Nephron (organoid): ENCODE results near the gene GFI1B.
"Not testable (repeated sequence)": the region's sequence is repeated elsewhere in the genome, so short reads cannot be mapped to it uniquely, and the experiment has no call there.

ENCODE experiments used
- H3K27ac Mint-ChIP-seq, 3 experiments: 2 replicates each; pipeline ENCODE4 v1.8.0; 2020; ENCODE audit warnings: mixed read lengths in 3 of 3, mild to moderate bottlenecking in 2 of 3, moderate library complexity in 1 of 3
- H3K27me3 Mint-ChIP-seq: 2 replicates; pipeline ENCODE4 v1.8.0; 2021; ENCODE audit warnings: low read depth, mild to moderate bottlenecking, moderate library complexity, mixed read lengths
- H3K36me3 Mint-ChIP-seq: 2 replicates; pipeline ENCODE4 v1.8.0; 2020; ENCODE audit warnings: low read depth, mixed read lengths
- H3K4me1 Mint-ChIP-seq: 2 replicates; pipeline ENCODE4 v1.8.0; 2020; ENCODE audit warnings: mixed read lengths
- H3K4me3 Mint-ChIP-seq, 3 experiments: 2 replicates each; pipeline ENCODE4 v1.8.0; 2020; ENCODE audit warnings: mild to moderate bottlenecking in 3 of 3, mixed read lengths in 3 of 3, moderate library complexity in 2 of 3
- H3K9me3 Mint-ChIP-seq: 2 replicates; pipeline ENCODE4 v1.8.0; 2020; ENCODE audit warnings: mixed read lengths
- TF ChIP-seq, protein P1 (sequence below), 3 experiments: fragments of 200-600 bp; sonication (generic); IDR thresholded peaks; one replicate each; pipeline ENCODE4 v1.5.0; 2021; ENCODE audit warnings: antibody characterized with exemption in 3 of 3; ENCODE audit not compliant: unreplicated experiment in 3 of 3

Gene GFI1B

GRCh38 chr9:133037775-133038515, 59.5 kb downstream of the GFI1B start:
- TF ChIP-seq, protein P1, sequence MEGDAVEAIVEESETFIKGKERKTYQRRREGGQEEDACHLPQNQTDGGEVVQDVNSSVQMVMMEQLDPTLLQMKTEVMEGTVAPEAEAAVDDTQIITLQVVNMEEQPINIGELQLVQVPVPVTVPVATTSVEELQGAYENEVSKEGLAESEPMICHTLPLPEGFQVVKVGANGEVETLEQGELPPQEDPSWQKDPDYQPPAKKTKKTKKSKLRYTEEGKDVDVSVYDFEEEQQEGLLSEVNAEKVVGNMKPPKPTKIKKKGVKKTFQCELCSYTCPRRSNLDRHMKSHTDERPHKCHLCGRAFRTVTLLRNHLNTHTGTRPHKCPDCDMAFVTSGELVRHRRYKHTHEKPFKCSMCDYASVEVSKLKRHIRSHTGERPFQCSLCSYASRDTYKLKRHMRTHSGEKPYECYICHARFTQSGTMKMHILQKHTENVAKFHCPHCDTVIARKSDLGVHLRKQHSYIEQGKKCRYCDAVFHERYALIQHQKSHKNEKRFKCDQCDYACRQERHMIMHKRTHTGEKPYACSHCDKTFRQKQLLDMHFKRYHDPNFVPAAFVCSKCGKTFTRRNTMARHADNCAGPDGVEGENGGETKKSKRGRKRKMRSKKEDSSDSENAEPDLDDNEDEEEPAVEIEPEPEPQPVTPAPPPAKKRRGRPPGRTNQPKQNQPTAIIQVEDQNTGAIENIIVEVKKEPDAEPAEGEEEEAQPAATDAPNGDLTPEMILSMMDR (IDR thresholded peaks at IDR 0.05; ENCODE audit: unreplicated experiment in 3 of 3) = no peak
- no peak overlapping the region for H3K4me3 Mint-ChIP-seq
- peaks cover 1% of the 10 kb centered on the region for H3K4me1 Mint-ChIP-seq
- peaks cover 78% of the 10 kb centered on the region for H3K36me3 Mint-ChIP-seq
- H3K27me3 Mint-ChIP-seq = peaks cover 3% of the 10 kb centered on the region
- peaks cover 3% of the 10 kb centered on the region for H3K9me3 Mint-ChIP-seq
- H3K27ac Mint-ChIP-seq = no peak overlapping the region

DNA sequence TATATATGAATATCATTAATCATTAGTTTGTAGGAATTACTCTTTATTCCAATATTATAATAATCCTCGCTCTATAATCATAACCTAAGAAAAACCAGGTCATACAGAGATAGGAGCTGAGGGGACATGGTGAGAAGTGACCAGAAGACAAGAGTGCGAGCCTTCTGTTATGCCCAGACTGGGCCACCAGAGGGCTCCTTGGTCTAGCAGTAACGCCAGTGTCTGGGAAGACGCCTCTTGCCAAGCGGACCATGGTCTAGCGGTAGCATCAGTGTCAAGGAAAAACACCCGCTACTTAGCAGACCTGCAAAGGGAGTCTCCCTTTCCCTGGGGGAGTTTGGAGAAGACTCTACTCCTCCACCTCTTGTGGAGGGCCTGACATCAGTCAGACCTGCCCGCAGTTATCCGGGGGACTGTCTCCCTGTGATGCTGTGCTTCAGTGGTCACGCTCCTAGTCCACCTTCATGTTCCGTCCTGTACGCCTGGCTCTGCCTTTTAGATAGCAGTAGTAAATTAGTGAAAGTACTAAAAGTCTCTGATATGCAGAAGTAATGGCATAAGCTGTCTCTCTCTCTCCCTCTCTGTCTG, 62.5 kb downstream of the GFI1B start:
- peaks cover 72% of the 10 kb centered on the region for H3K36me3 Mint-ChIP-seq
- H3K9me3 Mint-ChIP-seq, H3K4me1 Mint-ChIP-seq, H3K4me3 Mint-ChIP-seq, H3K27me3 Mint-ChIP-seq, H3K27ac Mint-ChIP-seq: not testable (repeated sequence)
- TF ChIP-seq, protein P1 (IDR thresholded peaks at IDR 0.05; ENCODE audit: unreplicated experiment in 3 of 3) = peak; percentile 37 to 55 (median 50)
